HL-60/S4 treated with phorbol 12-myristate 13-acetate at 8.2 ng/mL for 4 days and 3 days (cell line): ENCODE measurements around the gene CAMSAP1.
"Not testable (repeated sequence)": the region's sequence is repeated elsewhere in the genome, so short reads cannot be mapped to it uniquely, and the experiment has no call there.

Experiments used
- in situ Hi-C: fragments of 300-500 bp; cut with MboI; formaldehyde crosslinking; loops from 2 replicates; pipeline ENCODE4 v1.15.0; 2022; ENCODE audit warnings: low sequenced_read_pairs

The CAMSAP1 gene, protein sequence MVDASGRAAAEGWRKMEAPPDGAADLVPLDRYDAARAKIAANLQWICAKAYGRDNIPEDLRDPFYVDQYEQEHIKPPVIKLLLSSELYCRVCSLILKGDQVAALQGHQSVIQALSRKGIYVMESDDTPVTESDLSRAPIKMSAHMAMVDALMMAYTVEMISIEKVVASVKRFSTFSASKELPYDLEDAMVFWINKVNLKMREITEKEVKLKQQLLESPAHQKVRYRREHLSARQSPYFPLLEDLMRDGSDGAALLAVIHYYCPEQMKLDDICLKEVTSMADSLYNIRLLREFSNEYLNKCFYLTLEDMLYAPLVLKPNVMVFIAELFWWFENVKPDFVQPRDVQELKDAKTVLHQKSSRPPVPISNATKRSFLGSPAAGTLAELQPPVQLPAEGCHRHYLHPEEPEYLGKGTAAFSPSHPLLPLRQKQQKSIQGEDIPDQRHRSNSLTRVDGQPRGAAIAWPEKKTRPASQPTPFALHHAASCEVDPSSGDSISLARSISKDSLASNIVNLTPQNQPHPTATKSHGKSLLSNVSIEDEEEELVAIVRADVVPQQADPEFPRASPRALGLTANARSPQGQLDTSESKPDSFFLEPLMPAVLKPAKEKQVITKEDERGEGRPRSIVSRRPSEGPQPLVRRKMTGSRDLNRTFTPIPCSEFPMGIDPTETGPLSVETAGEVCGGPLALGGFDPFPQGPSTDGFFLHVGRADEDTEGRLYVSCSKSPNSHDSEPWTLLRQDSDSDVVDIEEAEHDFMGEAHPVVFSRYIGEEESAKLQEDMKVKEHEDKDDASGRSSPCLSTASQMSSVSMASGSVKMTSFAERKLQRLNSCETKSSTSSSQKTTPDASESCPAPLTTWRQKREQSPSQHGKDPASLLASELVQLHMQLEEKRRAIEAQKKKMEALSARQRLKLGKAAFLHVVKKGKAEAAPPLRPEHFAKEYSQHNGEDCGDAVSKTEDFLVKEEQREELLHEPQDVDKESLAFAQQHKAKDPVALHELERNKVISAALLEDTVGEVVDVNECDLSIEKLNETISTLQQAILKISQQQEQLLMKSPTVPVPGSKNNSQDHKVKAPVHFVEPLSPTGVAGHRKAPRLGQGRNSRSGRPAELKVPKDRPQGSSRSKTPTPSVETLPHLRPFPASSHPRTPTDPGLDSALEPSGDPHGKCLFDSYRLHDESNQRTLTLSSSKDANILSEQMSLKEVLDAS (N-terminal part only)

DNA sequence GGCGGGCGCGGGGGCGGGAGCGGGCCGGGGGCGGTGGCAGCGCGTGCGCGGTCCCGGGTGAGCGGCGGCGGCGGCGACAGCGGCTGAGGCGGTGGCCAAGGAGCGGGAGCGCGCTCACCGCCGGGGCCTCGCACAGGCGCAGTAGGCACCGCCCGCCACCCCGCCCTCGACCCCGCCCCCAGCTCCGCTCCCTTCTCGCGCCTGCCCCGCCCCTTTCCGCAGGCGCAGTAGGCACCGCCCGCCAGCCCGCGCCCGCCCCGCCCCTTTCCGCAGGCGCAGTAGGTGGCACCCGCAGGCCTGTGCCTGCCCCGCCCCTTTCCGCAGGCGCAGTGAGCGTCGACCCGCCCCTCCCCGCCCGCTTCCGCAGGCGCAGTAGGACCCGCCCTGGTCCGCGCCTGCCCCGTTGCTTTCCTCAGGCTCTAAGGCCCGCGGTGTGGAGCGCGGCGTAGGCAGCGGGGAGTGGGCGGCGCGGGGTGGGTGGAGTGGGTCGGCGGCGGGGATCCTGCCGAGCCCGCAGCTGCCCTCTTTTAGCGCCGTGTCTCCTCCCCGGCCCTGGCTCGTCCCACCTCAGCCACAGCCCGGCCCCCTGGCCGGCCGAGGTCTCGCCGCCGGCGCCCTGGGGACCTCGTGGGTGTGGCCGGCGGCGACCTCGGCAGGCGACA lies at the start of gene CAMSAP1:
TSS of gene CAMSAP1 (minus strand) at position 116 of the 662 bp plus-strand sequence. CDS start 387 bp downstream, outside the sequence.
- in situ Hi-C loops, result no loop called here

DNA sequence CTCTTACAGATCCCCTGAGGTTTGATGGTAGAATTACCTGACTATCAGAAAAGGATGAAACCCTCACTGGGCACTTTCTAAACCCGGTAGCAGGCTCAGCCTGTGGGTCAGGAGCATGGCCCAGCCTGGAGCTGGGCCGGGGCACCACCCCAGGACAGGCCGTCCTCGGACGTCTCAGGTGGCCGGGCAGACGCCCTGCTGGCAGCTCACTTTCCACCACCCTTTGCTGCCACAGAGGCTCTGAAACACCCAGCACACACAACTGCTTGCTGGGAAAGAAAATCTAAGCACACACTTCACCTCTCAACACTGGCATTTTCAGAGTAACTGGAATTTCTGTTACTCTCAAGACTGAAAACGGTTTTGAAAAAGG lies 49.4 kb upstream of the CAMSAP1 start:
- in situ Hi-C loops, result no loop called here

DNA sequence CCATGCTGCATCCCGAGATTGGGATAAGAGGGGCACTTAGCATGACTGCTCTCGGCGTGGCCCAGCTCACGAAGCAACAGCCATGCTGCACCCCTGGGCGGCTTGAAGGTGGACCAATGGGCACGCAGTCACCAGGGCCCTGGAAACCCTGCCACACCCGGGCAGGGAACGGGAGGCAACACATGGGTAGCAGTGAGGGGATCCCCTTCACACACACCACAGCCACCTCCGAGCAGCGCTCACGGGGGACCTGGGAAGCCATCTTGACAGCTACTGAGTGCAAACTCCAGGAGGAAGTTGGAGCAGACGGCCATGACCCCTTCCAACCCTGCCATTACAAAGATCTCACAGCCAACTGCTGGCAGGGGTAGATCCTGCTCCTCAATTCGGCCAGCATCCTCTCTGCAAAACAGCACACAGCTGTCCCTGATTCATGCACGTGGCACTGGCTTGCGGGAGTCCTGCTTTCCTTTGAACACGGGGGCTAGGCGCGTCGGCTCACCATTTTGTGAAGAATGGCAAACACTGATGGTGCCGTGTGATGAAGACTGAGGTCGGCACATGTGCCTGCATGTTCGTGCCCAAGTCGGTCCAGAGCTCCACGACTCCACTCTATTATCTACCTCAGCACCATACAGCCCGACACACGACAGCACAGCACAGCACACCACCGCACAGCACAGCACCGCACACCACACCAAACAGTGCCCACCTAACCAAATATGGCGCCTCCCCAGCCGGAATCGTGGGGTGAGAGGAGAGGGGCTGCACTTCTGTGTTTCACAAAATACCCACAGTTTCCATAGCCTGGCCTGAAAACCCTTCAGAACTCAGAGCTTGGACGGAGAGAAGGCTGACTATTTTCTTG lies 48.8 kb upstream of the CAMSAP1 start:
- in situ Hi-C loops, result no loop called here

DNA sequence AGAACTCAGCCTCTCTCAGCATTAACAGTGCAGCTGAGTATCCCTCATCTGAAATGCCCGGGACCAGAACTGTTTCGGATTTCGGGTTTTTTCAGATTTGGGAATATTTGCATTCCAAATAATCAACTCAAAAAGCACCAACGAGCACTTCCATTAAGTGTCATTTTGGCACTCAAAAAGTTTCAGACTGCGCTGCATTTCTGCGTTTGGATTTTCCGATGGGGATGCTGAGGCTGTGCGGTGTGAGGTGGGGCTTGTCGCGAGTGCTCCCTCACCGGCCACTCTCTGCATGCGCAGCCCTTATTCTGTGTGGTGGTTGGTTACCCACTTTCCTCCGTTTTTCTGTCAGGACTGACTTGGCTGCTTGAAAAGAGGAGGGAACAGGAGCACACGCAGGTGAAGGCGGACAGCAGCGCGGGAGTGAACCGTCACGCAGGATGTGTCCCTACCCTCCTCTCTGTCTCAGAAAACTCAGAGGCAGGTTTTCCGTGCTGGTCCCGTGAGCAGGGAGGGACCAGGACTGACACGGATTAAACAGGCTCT lies 45.4 kb upstream of the CAMSAP1 start:
- in situ Hi-C loops, result no loop called here

DNA sequence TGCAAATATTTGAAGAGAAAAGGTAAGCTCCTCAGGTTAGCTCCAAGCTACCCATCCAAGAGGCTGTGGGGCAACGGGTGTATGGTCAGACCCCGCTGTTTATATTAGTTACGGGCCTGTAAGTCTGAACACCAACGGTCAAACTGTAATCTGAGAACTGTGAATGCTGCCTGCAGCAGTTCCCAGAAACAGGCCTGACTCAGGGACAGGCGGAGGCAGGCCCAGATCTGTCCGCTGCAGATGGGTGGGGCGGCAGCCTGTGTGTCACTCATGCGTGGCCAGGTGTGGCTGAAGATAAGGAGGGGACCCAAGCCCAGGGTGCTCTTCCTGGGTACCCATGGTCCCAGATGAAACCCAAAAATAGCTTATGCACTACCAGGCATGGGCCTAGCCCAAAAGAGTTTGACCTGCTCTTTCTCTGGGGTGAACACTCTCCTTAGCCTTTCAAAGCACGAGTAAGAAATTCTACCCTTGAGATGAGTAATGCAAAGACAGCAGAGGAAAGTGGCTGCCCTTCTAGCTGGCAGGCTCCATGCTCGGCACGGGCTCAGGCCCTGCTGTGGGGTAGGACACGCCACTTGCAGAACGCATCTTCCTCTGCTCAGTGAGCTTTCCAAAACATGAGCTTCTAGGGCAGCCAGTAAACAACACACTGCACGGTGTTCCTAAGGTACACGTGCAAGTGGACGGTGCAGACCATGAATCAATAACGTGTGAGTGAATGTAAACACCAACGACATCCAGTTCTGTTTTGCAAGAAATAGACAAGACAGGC lies 44.7 kb upstream of the CAMSAP1 start:
- in situ Hi-C loops, result no loop called here

DNA sequence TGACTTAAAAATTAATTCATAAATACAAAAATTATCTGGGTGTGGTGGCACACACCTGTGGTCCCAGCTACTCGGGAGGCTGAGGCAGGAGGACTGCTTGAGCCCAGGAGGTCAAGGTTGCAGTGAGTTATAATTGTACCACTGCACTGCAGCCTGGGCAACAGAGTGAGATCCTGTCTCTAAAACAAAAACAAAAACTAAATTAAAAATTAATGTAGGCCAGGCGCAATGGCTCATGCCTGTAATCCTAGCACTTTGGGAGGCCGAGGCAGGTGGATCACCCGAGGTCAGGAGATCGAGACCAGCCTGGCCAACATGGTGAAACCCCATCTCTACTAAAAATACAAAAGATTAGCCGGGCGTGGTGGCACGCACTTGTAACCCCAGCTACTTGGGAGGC lies 44.0 kb upstream of the CAMSAP1 start:
- in situ Hi-C loops, result not testable (repeated sequence)

DNA sequence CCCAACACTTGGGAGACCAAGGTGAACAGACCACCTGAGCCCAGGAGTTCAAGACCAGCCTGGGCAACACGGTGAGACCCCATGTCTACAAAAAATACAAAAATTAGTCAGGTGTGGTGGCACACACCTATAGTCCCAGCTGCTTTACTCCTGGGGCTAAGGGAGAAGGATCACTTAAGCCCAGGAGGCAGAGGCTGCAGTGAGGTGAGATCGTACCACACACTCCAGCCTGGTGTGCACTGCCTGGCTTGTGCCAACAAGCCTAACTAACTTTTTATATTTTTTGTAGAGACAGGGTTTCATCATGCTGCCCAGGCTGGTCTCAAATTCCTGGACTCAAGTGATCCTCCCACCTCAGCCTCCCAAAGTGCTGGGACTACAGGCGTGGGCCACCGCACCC lies 43.5 kb upstream of the CAMSAP1 start:
- in situ Hi-C loops, result not testable (repeated sequence)

DNA sequence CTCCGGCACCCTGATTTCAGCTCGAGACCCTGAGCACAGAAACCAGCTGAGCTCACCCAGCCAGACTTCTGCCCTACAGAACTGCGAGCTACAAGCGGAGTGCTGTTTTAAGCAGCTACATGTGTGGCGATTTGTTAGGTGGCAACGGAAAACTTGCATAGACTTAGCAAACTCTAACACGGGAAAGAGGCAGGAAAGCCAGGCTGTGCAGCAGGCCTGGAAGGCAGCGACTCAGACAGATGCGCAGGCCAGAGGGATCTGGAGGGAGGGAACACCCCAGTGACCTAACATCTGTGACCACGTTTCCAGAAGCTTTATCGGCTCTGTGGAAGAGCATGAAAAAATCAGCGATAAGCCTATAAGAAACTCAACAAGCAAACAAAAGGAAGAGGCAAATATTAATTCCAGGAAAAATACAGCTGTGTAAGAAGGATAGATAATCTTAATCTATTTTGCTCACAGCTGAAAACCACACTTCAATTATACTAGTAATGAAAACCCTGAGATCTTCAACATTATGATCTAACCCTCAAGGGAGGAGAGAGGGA lies 42.9 kb upstream of the CAMSAP1 start:
- in situ Hi-C loops, result no loop called here

DNA sequence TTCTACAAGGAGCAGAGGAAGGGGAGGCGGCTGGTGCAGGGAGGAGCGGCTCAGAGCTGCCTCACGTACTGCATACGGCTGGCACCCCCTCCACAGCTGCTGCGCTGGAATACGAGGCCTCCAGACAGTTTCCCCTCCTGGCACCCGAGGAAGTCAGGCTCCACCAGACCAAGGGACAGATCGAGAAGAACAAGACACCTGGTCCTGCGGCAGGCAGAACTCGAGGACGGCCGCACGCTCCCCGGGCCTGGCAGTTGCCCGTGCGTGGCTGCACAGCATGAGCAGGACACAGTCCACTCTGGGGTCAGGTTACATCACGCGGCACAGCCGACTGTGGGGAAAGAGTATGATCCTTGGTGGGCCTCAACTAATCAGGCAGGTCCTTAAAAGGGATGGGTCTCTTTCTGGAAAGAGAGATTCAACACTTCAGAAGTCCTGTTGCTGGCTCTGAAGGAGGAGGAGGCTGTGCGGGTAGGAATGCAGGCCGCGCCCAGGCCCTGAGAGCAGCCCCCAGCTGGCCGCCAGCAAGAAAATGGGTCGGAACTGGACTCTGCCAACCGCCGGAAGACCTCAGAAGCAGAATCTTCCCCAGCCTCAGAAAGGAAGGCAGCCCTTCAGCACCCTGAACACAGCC lies 42.3 kb upstream of the CAMSAP1 start:
- in situ Hi-C loops, result no loop called here

DNA sequence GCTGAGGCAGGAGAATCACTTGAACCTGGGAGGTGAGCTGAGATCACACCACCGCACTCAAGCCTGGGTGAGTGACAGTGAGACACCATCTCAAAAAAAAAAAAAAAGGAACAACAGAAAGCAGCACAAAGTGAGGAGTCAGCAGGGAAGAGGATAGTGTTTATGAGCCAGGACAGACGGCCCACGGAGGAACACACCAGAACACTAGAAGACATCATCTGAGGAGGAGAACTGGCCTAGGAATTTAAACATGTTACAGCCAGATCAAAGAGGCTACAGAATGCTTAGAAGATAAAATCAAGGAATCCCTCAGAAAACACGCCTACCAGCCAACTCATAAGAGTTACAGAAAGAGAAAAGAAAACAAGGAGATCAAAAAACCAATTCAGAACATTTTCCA lies 41.6 kb upstream of the CAMSAP1 start:
- in situ Hi-C loops, result no loop called here

DNA sequence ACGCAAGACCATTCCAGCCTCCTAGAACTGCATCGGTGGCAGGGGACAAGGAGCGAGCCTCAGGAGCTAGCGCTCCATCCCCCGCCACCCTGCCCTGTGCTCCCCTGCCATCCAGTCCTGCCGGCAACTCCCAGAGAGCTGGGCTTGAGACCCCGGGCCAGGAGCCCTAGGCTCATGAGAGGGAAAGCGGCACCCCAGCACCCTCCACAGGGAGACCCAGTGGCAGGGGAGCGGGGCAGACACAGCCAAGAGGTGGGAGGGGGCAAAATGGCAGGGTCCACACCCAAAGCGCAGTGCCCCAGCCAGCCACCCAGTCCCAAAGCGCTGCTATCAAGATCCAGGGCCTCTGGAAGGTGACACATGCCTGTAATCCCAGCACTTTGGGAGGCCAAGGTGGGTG lies 41.1 kb upstream of the CAMSAP1 start:
- in situ Hi-C loops, result no loop called here

DNA sequence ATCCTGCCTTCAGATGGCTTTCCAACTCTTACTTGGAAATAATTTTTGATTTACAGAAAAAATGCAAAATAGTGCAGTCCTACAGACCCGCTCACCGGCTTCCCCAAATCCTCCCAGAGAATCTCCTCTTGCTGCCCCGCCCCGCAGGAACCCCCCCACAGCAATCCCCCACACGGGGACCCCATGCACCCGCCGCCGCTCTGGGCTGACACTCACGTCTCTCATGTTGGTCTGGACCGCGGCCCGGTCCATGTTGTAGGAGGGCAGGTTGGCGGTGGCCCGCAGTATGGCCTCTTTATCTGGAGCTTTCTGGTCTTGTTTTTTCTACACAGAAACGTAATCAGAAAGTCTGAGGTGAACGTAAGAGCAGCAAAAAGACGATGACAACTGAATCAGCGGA lies 40.2 kb upstream of the CAMSAP1 start:
- in situ Hi-C loops, result no loop called here

DNA sequence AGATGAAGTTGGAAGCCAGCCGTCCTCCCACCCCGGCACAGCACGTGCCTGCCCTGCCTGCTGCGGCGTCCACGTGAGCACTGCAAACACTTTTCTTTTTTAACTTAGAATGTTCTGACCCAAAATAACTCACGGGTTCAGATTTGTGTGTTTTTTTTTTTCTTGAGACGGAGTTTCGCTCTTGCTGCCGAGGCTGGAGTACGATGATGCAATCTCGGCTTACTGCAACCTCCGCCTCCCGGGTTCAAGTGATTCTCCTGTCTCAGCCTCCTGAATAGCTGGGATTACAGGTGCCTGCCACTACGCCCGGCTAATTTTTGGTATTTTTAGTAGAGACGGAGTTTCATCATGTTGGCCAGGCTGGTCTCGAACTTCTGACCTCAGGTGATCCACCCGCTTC lies 39.8 kb upstream of the CAMSAP1 start:
- in situ Hi-C loops, result not testable (repeated sequence)

DNA sequence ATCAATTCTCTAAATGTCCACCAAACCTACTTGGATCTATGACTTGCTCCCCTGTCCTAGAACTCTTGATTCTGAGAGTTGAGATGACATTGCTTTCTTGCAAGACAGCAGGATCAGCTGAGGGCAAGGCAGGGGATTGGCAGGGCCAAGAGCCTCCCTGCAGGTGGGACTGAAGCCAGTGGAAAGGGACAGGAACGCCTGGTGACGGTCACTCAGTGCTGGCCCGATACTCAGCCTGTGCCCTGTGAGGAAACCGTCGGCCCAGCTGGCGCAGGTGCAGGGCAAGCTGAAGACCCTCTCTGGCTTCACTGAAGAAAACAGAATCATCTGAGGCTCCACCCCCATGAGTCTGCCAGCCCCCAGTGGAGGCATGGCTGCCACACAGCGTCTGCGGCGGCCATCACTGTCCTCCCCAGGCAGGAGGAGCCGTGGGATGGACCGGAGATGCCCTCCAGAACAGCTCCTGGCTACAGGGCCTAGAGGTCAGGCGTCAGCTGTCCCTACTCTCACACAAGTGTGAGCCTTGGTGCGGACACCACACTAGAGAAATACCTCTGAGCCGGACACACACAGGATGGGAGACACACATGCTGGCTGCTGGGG lies 39.1 kb upstream of the CAMSAP1 start:
- in situ Hi-C loops, result no loop called here

DNA sequence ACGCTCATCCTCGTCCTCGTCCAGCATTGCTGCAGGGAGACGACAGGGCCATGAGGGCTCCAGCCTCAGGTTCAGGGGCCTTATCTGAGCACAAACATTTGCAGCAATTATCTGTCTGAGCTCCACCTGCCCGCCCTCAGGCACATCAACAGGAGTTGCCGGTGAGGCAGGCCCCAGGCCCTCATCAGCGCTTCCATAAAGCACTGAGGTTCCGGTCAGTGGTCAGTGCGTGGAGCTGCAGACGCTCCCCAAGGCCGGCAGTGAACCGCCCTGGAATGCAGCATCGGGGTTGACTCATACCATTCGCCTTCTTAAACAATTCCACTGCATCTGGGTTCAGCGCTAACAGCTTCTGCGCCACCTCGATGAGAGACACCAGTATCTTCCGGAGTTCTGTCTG lies 38.6 kb upstream of the CAMSAP1 start:
- in situ Hi-C loops, result no loop called here

DNA sequence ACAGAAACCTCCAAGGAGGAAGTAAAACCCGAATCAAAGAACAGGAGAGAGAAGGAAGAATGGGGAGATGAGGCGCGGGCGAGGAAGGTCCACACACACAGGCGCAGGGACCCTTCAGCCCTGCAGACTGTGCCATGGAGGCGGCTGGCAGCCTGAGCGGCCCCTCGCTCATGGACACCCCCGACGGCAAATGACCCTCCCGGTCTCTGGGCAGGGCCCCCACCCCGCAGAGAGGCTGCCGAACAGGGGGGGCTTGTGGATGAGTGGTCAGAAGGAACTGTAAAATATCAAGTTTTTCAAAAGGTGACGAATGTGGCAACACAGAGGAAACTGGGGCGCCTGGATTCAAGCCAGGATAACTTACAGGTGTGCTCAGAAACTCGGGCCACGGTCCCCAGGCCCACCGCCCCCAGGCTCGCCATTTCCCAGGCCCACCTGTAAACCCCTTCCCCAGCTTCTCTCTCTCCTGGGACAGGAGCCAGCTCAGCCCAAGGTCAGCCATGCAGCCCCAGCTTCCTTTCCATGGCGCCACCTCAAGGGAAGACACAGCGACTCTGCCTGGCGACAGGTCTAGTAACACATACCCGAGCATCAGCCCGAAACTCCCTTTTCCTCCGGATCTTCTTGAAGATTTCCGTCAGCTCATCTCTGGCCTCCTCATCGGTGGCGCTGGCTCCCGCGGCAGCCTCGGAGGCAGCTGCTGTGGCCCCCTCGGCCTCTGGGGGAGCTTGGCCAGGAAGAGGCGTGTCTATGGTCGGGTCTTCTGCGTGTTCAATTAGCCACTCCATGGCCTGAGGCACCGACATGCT lies 37.3 kb upstream of the CAMSAP1 start:
- in situ Hi-C loops, result no loop called here

DNA sequence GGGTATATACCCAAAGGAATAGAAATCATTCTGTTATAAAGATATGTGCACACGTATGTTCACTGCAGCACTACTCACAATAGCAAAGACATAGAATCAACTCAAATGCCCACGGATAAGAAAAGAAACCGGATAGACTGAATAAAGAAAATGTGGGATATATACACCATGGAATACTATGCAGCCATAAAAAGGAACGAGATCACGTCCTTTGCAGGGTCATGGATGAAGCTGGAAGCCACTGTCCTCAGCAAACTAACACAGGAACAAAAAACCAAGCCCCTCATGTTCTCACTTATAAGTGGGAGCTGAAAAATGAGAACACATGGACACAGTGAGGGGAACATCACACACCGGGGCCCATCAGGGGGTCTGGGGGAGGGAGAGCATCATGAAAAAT lies 36.3 kb upstream of the CAMSAP1 start:
- in situ Hi-C loops, result not testable (repeated sequence)
